ENCODE data around the gene SUSD2. TPM values are rescaled to one million over a fixed set of nuclear protein-coding genes. Genes with fewer than 3 reads are reported as not detected.

SUSD2 gene
- polyA plus RNA-seq, 3 donors from 2014 or later = 0.07 to 0.14 TPM; not detected in 1

DNA sequence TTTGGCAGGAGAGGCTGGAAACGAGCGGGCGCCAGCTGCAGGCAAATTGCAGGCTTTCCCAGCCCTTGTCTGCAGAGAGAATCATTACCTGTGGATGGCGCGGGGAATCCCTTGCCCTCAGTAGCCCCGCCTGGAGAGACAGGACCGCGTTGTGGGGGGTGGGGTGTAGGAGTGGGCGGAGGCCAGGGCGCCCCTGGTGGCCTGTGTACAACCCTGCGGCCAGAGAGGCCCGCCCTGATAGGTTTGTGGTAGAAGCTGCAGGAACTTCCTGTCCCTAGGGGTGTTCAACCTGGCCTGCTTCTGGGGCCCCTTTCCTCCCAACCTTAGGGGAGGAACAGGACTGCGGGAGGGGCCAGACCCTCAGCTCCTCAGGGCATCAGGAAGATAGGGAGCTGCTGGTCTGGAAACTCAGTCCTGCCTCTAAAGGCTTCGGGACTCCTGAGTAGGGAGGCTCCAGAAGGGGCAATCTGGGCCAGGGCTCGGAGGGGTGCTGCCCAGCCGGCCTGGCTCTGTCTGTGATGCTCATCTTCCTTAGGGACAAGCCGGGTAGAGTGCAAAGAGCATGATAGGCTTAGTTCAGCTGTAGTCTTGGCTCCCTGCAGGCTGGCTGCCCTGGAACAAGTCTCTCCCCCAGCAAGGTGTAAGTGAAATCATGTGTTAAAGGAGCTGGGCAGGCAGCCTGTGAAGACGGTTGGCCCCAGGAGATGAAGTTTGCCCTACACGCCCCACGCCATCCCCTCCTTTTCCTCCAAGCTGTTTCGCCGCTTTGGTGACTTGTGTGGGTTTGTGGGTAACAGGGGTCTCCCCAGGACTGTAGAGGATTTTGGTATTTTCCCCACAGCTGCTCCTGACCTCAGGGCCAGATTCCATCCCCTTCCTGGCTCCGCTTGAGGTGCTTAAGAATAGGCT is 24.1 kb upstream of the SUSD2 start:
- peaks cover 5 to 14% (median 8%) of the 10 kb centered on the region in 3 donors for H3K27me3 Mint-ChIP-seq (ENCODE audit: low read depth in 3 of 3)
- DNase-seq = peak; percentile 88
- no peaks in the 10 kb centered on the region for H3K36me3 Mint-ChIP-seq
- peak overlapping the region; percentile 91 to 96 (median 95) for H3K4me3 Mint-ChIP-seq
- peaks cover 75 to 83% of the 10 kb centered on the region in 2 donors for H3K4me1 Mint-ChIP-seq
- H3K27ac Mint-ChIP-seq = peak overlapping the region; percentile 88 to 95 (median 90)
- H3K9me3 Mint-ChIP-seq = peaks cover 0 to 3% (median 0%) of the 10 kb centered on the region in 6 donors

GRCh38 chr22:24157822-24158135 is 23.5 kb upstream of the SUSD2 start:
- Mint-ChIP-seq H3K9me3 (peaks cover 0 to 3% (median 0%) of the 10 kb centered on the region in 6 donors), H3K36me3 (no peaks in the 10 kb centered on the region), H3K27ac (peak overlapping the region; percentile 24 to 95 (median 90)), H3K4me1 (peaks cover 75 to 83% of the 10 kb centered on the region in 2 donors), H3K4me3 (peak overlapping the region; percentile 91 to 96 (median 95)), H3K27me3 (ENCODE audit: low read depth in 3 of 3) (peaks cover 5 to 14% (median 8%) of the 10 kb centered on the region in 3 donors)
- DNase-seq = no peak

DNA sequence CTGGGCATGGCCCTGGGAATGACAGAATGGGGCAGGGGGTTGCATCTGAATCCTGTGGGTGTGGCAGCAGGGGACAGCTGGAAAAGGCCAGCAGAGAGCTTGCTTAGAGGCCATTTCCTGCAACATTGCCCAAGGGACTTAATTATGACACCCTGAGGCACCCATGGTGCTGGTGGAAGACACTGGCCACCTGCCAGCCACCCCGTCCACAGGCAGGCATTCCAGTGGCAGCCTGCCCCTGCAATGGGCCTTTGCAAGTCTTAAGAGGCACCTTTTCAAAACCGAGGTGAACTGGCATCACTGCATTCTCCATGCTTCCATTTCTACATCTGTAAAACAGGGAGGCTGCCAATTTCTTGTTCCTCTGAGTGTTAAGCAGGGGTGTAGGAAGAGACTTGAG is 21.6 kb upstream of the SUSD2 start:
- H3K4me3 Mint-ChIP-seq = no peak overlapping the region

DNA sequence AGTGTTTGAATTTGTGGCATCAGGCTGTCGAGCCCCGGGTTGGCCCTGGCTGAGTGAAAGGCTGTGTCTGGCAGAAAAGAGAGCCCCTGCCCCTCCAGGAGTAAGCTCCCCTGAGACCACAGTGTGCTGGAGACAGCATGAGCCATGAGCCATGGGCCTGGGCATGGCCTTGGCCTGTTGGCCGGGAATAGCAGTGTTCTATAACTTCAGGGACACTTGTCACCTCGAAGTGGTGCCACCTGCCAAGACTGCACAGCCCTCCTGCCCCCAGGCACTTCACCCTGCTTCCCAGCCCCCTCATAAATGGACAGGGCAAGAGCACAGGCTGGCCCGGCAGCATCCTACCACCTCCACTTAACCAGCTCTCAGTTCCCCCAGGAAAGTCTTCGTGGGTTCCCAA is 20.7 kb upstream of the SUSD2 start:
- Mint-ChIP-seq H3K27me3 (ENCODE audit: low read depth in 3 of 3) (peaks cover 5 to 8% (median 7%) of the 10 kb centered on the region in 3 donors), H3K9me3 (peaks cover 0 to 3% (median 0%) of the 10 kb centered on the region in 6 donors), H3K36me3 (peaks cover 0 to 2% (median 0%) of the 10 kb centered on the region in 3 donors), H3K4me3 (no peak overlapping the region), H3K27ac (peak overlapping the region in 2 of 6 donors; percentile 20 to 28), H3K4me1 (peaks cover 49 to 56% of the 10 kb centered on the region in 2 donors)
- DNase-seq = no peak

More for the DNA sequence above, 21.6 kb upstream of the SUSD2 start:
- H3K27me3 Mint-ChIP-seq (ENCODE audit: low read depth in 3 of 3) = peaks cover 5 to 10% (median 8%) of the 10 kb centered on the region in 3 donors
- H3K36me3 Mint-ChIP-seq = no peaks in the 10 kb centered on the region
- H3K27ac Mint-ChIP-seq = peak overlapping the region; percentile 16 to 65 (median 36)
- peaks cover 57 to 65% of the 10 kb centered on the region in 2 donors for H3K4me1 Mint-ChIP-seq
- no peak for DNase-seq
- H3K9me3 Mint-ChIP-seq = peaks cover 0 to 3% (median 0%) of the 10 kb centered on the region in 6 donors

DNA sequence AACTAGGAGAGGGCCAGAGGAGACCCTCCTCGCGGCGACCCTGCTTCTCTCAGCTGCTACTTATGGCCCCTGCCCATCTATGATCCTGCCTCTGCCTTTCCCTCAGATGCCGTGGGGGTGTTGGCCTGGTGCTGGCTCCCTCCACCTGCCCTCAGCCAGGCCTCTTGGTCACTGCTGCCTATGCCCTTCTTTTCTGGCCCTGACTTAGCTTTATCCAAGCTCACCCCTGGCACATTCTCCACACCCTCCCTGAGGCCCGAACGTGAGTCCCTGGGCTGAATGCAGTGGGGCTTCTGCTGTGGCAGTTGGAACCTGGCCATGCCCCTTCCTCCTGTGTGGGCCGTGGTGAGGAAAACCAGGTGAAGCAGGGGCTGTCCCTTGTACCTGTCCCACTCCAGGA is 19.8 kb upstream of the SUSD2 start:
- DNase-seq = no peak
- peaks cover 48 to 54% of the 10 kb centered on the region in 2 donors for H3K4me1 Mint-ChIP-seq
- peaks cover 0 to 3% (median 0%) of the 10 kb centered on the region in 6 donors for H3K9me3 Mint-ChIP-seq
- peaks cover 0 to 3% (median 0%) of the 10 kb centered on the region in 3 donors for H3K36me3 Mint-ChIP-seq
- H3K27ac Mint-ChIP-seq = peak overlapping the region in 1 of 6 donors; percentile 40
- H3K4me3 Mint-ChIP-seq = no peak overlapping the region
- H3K27me3 Mint-ChIP-seq (ENCODE audit: low read depth in 3 of 3) = peaks cover 5 to 8% (median 5%) of the 10 kb centered on the region in 3 donors

GRCh38 chr22:24161909-24162308 is 19.4 kb upstream of the SUSD2 start:
- no peak for DNase-seq
- Mint-ChIP-seq H3K36me3 (peaks cover 0 to 3% (median 0%) of the 10 kb centered on the region in 3 donors), H3K4me1 (peaks cover 46 to 54% of the 10 kb centered on the region in 2 donors)

DNA sequence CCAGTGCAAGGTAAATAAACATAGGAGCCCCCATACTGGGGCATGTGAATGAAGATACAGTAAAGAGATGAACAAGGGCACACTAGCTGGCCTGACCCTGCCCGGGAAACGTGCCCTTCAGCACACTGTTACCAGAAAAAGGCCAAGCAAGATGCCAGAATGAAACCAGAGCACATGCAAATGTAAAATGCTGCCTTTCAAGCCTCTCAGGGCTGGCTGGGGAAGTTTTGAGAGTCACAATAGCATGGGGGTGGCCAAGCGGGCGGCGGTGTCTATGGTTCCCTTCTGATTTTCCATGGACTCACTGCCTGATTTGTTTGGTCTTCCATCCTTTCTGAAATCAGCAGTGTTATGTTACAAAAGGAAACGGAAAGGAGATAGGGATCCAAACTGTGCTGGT is 18.9 kb upstream of the SUSD2 start:
- peak overlapping the region in 4 of 6 donors; percentile 16 to 72 (median 34) for H3K27ac Mint-ChIP-seq
- no peak overlapping the region for H3K4me3 Mint-ChIP-seq
- H3K36me3 Mint-ChIP-seq = peaks cover 0 to 7% (median 1%) of the 10 kb centered on the region in 3 donors
- peaks cover 0 to 4% (median 0%) of the 10 kb centered on the region in 3 donors for H3K27me3 Mint-ChIP-seq (ENCODE audit: low read depth in 3 of 3)
- H3K9me3 Mint-ChIP-seq = no peaks in the 10 kb centered on the region
- peaks cover 41 to 51% of the 10 kb centered on the region in 2 donors for H3K4me1 Mint-ChIP-seq
- DNase-seq = no peak

More at GRCh38 chr22:24161909-24162308, 19.4 kb upstream of the SUSD2 start:
- no peak overlapping the region for H3K4me3 Mint-ChIP-seq
- peak overlapping the region in 3 of 6 donors; percentile 7 to 72 (median 40) for H3K27ac Mint-ChIP-seq
- peaks cover under 1 to 5% (median 1%) of the 10 kb centered on the region in 3 donors for H3K27me3 Mint-ChIP-seq (ENCODE audit: low read depth in 3 of 3)
- no peaks in the 10 kb centered on the region for H3K9me3 Mint-ChIP-seq

- Mint-ChIP-seq H3K36me3 (peaks cover 0 to 12% (median 5%) of the 10 kb centered on the region in 3 donors), H3K9me3 (no peaks in the 10 kb centered on the region), H3K4me3 (no peak overlapping the region), H3K27me3 (ENCODE audit: low read depth in 3 of 3) (peaks cover 0 to 4% (median 0%) of the 10 kb centered on the region in 3 donors), H3K27ac (peak overlapping the region in 1 of 6 donors; percentile 73), H3K4me1 (peaks cover 32 to 37% of the 10 kb centered on the region in 2 donors)
- DNase-seq = no peak
These were observed 17.0 kb upstream of the SUSD2 start for GRCh38 chr22:24164243-24164642.

DNA sequence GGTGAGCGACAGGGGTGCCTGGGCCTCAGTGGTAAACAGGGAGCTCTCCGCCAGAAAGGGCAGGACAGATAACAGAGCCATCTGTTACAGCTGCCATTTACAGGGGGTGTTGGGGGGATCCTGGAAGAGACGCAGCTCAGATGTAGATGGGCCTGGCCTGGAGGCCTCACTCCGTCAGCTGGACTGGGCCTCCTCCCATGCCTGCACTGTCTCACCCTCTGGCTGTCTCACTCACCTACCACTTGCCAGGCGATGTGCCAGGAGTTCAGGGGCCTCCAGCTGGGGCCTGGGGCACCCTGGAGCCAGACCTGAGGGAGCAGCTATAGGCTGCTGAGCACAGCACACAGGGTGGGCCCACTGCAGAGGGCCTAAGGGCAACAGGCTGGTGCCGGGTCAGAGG is 16.3 kb upstream of the SUSD2 start:
- Mint-ChIP-seq H3K4me1 (peaks cover 30 to 38% of the 10 kb centered on the region in 2 donors), H3K27ac (peak overlapping the region in 2 of 6 donors; percentile 64 to 73), H3K27me3 (ENCODE audit: low read depth in 3 of 3) (peaks cover 0 to 4% (median 0%) of the 10 kb centered on the region in 3 donors), H3K9me3 (no peaks in the 10 kb centered on the region), H3K4me3 (no peak overlapping the region), H3K36me3 (peaks cover 0 to 12% (median 5%) of the 10 kb centered on the region in 3 donors)
- DNase-seq = no peak

DNA sequence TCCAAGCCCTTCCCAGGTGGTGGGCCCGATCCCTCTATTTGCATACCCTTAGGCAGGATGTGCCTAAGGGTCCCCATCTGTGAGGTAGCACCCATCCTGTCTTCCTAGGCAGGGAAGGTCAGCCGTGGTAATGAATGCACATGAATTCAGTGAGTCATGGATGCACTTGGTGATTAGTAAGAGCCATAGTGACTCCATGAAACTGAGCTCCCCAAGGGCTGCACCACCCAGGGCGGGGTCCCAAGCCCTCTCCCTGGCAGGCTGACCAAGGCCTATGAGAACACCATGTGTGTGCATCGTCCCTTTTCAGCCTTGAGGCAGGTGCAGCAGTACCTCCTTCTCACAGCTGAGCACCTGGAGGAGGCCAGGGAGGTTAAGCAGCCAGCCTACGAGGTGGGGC is 15.6 kb upstream of the SUSD2 start:
- H3K4me1 Mint-ChIP-seq = peaks cover 24 to 32% of the 10 kb centered on the region in 2 donors
- H3K27ac Mint-ChIP-seq = no peak overlapping the region
- peaks cover 0 to 12% (median 5%) of the 10 kb centered on the region in 3 donors for H3K36me3 Mint-ChIP-seq
- H3K27me3 Mint-ChIP-seq (ENCODE audit: low read depth in 3 of 3) = peaks cover 0 to 4% (median 0%) of the 10 kb centered on the region in 3 donors
- DNase-seq = no peak
- no peak overlapping the region for H3K4me3 Mint-ChIP-seq
- H3K9me3 Mint-ChIP-seq = no peaks in the 10 kb centered on the region

DNA sequence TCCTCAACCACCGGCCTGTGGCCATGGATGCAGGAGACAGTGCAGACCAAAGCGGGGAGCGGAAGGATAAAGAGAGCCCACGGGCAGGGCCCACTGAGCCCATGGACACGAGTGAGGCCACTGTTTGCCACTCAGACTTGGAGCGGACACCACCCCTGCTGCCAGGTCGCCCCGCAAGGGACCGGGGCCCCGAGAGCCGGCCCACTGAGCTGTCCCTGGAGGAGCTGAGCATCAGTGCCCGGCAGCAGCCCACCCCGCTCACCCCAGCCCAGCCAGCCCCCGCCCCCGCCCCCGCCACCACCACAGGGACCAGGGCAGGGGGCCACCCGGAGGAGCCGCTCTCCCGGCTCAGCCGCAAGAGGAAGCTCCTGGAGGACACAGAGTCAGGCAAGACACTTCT is 14.5 kb upstream of the SUSD2 start:
- no peak overlapping the region for H3K27ac Mint-ChIP-seq
- DNase-seq = no peak
- H3K4me1 Mint-ChIP-seq = peaks cover 21 to 22% of the 10 kb centered on the region in 2 donors
- H3K36me3 Mint-ChIP-seq = peaks cover 0 to 12% (median 5%) of the 10 kb centered on the region in 3 donors
- no peak overlapping the region for H3K4me3 Mint-ChIP-seq
- peaks cover 0 to 3% (median 0%) of the 10 kb centered on the region in 3 donors for H3K27me3 Mint-ChIP-seq (ENCODE audit: low read depth in 3 of 3)
- H3K9me3 Mint-ChIP-seq = no peaks in the 10 kb centered on the region

DNA sequence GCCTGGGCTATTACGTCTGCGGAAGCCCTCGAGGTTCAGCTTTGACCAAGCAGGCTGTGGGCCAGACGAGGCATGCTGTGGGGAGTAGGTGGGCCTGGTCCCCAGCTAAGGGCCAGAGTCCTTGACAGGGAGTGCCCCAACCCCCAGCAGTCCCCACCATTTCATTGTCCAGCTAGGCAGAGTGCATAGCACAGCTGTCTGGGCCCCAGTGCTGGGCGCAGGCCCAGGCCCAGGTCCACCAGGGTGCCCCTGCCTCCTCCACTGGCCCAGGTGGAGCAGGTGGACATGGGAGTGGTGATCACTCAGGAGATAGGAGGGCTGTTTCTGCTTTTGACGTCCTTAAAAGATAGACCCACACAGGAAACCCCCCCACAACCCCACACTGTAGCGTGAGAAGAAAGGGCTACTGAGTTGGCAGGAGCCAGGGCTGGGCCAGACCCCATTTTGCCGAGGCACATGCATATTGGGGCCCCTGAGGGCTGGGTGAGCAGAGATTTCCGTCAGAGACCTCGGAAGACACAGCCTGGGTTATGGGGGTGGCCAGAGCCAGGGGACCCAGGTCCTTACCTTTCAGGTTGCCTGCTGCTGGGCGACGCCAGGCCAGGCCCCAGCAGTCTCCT is 11.7 kb upstream of the SUSD2 start:
- Mint-ChIP-seq H3K4me1 (peaks cover 11 to 14% of the 10 kb centered on the region in 2 donors), H3K27ac (peak overlapping the region in 3 of 6 donors; percentile 50 to 75 (median 70)), H3K27me3 (ENCODE audit: low read depth in 3 of 3) (peaks cover 0 to 3% (median 0%) of the 10 kb centered on the region in 3 donors), H3K36me3 (peaks cover 0 to 21% (median 5%) of the 10 kb centered on the region in 3 donors), H3K9me3 (no peaks in the 10 kb centered on the region), H3K4me3 (no peak overlapping the region)
- DNase-seq = no peak

GRCh38 chr22:24170188-24170587 is 11.1 kb upstream of the SUSD2 start:
- Mint-ChIP-seq H3K27ac (no peak overlapping the region), H3K36me3 (peaks cover 0 to 21% (median 5%) of the 10 kb centered on the region in 3 donors), H3K9me3 (no peaks in the 10 kb centered on the region), H3K4me3 (no peak overlapping the region), H3K4me1 (peaks cover 11 to 14% of the 10 kb centered on the region in 2 donors), H3K27me3 (ENCODE audit: low read depth in 3 of 3) (peaks cover 0 to 3% (median 0%) of the 10 kb centered on the region in 3 donors)
- DNase-seq = no peak
